ENCODE data around the gene RBMS1.

RBMS1 gene

DNA sequence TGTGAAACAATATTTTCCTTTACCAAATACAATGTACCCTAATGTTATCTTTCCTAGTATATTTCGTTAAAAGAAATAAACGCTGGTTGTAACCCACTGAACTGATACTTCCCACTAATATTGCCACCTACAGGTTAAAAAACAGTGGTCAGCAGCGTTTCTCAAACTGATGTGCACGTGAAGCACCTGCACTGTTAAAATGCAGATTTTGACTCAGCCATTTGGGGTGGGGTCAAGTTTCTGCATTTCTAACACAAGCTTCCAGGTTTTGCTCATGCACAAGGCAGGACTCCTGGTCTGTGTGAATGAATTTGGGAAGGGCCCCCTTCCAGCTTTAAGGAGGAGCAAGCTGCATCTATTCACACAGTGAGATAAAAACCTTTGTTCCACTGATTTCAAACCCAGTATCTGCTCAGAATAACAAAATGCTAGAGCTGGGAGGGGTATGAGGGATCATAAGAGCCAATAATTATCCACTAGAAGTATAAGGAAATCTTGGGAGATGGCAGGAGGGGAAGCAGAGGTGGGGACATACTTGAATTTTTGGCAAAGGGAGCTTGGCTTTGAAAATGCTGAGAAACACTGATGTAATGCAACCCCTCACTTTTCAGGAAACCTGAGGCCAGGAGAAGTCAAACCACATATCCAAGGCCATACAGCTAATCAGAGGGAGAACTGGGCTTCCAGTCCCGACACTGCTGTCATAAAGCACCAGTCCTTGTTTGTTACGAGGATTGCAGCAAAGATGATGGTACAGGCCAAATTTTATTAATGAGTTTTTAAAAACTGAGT is 116.2 kb downstream of the RBMS1 start:
- Histone ChIP-seq H3K4me3 (replicated peaks; ENCODE audit: insufficient read depth, low read length) (no peak overlapping the region), H3K27ac (replicated peaks) (no peak overlapping the region), H3K27me3 (ENCODE audit: insufficient read depth, poor library complexity, severe bottlenecking) (no peaks in the 10 kb centered on the region)
- TF ChIP-seq, protein P1, sequence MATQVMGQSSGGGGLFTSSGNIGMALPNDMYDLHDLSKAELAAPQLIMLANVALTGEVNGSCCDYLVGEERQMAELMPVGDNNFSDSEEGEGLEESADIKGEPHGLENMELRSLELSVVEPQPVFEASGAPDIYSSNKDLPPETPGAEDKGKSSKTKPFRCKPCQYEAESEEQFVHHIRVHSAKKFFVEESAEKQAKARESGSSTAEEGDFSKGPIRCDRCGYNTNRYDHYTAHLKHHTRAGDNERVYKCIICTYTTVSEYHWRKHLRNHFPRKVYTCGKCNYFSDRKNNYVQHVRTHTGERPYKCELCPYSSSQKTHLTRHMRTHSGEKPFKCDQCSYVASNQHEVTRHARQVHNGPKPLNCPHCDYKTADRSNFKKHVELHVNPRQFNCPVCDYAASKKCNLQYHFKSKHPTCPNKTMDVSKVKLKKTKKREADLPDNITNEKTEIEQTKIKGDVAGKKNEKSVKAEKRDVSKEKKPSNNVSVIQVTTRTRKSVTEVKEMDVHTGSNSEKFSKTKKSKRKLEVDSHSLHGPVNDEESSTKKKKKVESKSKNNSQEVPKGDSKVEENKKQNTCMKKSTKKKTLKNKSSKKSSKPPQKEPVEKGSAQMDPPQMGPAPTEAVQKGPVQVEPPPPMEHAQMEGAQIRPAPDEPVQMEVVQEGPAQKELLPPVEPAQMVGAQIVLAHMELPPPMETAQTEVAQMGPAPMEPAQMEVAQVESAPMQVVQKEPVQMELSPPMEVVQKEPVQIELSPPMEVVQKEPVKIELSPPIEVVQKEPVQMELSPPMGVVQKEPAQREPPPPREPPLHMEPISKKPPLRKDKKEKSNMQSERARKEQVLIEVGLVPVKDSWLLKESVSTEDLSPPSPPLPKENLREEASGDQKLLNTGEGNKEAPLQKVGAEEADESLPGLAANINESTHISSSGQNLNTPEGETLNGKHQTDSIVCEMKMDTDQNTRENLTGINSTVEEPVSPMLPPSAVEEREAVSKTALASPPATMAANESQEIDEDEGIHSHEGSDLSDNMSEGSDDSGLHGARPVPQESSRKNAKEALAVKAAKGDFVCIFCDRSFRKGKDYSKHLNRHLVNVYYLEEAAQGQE (IDR thresholded peaks at IDR 0.05; ENCODE audit: insufficient replicate concordance, low read depth): no peak
- TF ChIP-seq GABPA (IDR thresholded peaks at IDR 0.05; ENCODE audit: low read depth) (no peak), SPI1 (IDR thresholded peaks at IDR 0.05; ENCODE audit: borderline replicate concordance, low read depth) (no peak), POLR2AphosphoS5 (IDR thresholded peaks at IDR 0.05; ENCODE audit: low read depth) (no peak)
- TF ChIP-seq, protein P2, sequence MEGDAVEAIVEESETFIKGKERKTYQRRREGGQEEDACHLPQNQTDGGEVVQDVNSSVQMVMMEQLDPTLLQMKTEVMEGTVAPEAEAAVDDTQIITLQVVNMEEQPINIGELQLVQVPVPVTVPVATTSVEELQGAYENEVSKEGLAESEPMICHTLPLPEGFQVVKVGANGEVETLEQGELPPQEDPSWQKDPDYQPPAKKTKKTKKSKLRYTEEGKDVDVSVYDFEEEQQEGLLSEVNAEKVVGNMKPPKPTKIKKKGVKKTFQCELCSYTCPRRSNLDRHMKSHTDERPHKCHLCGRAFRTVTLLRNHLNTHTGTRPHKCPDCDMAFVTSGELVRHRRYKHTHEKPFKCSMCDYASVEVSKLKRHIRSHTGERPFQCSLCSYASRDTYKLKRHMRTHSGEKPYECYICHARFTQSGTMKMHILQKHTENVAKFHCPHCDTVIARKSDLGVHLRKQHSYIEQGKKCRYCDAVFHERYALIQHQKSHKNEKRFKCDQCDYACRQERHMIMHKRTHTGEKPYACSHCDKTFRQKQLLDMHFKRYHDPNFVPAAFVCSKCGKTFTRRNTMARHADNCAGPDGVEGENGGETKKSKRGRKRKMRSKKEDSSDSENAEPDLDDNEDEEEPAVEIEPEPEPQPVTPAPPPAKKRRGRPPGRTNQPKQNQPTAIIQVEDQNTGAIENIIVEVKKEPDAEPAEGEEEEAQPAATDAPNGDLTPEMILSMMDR (IDR thresholded peaks at IDR 0.05; ENCODE audit: insufficient read depth, low read length): no peak
- DNase-seq (ENCODE audit: low read depth in 1 of 2, low spot score in 1 of 2): no peak

DNA sequence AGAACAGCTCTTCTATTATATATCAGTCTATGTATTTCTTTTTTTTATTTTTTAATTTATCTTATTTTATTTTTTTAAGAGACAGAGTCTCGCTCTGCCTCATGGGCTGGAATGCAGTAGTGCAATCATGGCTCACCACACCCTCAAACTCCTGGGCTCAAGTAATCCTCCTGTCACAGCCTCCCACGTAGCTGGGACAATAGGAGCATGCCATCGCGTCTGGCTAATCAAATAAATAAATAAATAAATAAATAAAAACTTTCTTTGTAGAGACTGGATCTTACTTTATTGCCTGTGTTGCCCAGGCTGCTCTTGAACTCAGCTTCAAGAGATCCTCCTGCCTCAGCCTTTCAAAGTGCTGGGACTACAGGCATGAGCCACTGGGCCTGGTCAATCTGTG is 117.0 kb downstream of the RBMS1 start:
- H3K27me3 ChIP-seq (ENCODE audit: insufficient read depth, poor library complexity, severe bottlenecking): no peaks in the 10 kb centered on the region
- no peak overlapping the region for H3K4me3 ChIP-seq (replicated peaks; ENCODE audit: insufficient read depth, low read length)
- no peak for DNase-seq (ENCODE audit: low read depth in 1 of 2, low spot score in 1 of 2)
- no peak overlapping the region for H3K27ac ChIP-seq (replicated peaks)
- TF ChIP-seq, protein P2 (IDR thresholded peaks at IDR 0.05; ENCODE audit: insufficient read depth, low read length): no peak
- TF ChIP-seq POLR2AphosphoS5 (IDR thresholded peaks at IDR 0.05; ENCODE audit: low read depth) (no peak), GABPA (IDR thresholded peaks at IDR 0.05; ENCODE audit: low read depth) (no peak), SPI1 (IDR thresholded peaks at IDR 0.05; ENCODE audit: borderline replicate concordance, low read depth) (no peak)
- TF ChIP-seq, protein P1 (IDR thresholded peaks at IDR 0.05; ENCODE audit: insufficient replicate concordance, low read depth): no peak

DNA sequence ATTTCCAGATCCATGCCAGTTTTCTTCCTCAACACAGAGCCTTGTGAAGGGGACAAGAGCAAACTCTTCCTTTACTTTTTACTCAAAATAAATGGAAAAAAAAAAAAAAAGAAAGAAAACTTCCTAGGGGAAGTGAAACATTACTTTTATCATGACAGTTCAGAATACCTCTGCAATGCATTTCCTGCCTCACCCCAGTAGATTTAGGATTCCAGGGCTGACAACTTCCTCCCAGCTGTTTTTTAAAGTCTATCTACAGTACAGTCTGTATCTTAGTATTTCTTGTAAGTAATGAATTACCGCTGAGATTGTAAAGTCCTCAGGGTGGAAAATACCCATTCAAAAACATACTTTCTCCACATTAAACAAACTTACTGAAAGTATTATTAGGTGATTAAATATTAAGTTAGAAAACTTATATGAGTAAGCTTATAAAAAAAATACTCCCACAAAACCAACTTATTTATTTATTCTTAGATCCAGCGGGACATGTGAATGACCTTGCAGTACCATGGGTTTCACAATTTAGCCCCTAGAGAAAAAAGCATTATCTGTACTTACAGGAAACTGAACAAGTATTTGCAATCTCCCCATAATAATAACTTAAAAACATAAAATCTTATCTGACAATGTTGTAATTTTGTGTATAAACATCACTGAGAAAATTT is 117.7 kb downstream of the RBMS1 start:
- H3K27me3 ChIP-seq (ENCODE audit: insufficient read depth, poor library complexity, severe bottlenecking): no peaks in the 10 kb centered on the region
- H3K27ac ChIP-seq (replicated peaks): no peak overlapping the region
- TF ChIP-seq POLR2AphosphoS5 (IDR thresholded peaks at IDR 0.05; ENCODE audit: low read depth): no peak
- TF ChIP-seq SPI1 (IDR thresholded peaks at IDR 0.05; ENCODE audit: borderline replicate concordance, low read depth): peak; percentile 58; the same call in 1 of the 2 replicates
- TF ChIP-seq, protein P2 (IDR thresholded peaks at IDR 0.05; ENCODE audit: insufficient read depth, low read length): no peak
- TF ChIP-seq, protein P1 (IDR thresholded peaks at IDR 0.05; ENCODE audit: insufficient replicate concordance, low read depth): no peak
- peak; percentile 34; the same call in 1 of the 2 replicates for TF ChIP-seq GABPA (IDR thresholded peaks at IDR 0.05; ENCODE audit: low read depth)
- H3K4me3 ChIP-seq (replicated peaks; ENCODE audit: insufficient read depth, low read length): no peak overlapping the region
- peak in 1 of 2 experiments; percentile 35 for DNase-seq (ENCODE audit: low read depth in 1 of 2, low spot score in 1 of 2)

All from HL-60 (cell line).